HepG2 (cell line): ENCODE measurements around the gene DNAJC30. TPM values are rescaled to one million over a fixed set of nuclear protein-coding genes. Genes with fewer than 3 reads are reported as not detected.

Experiments
- AHR ChIP-seq: IDR thresholded peaks from 2 replicates; pipeline ENCODE4 v1.6.1; 2018; ENCODE audit warnings: missing genetic modification reagents, missing compliant biosample characterization
- ATRX ChIP-seq: sonication (generic); formaldehyde crosslinking; IDR thresholded peaks from 2 replicates; pipeline ENCODE4 v1.4.0; 2020; ENCODE audit warnings: missing genetic modification reagents, borderline replicate concordance
- CBX1 ChIP-seq: IDR thresholded peaks from one replicate; pipeline ENCODE4 v1.6.1; 2016; ENCODE audit warnings: antibody characterized with exemption, low read depth
- JARID2 ChIP-seq: sonication (generic); formaldehyde crosslinking; IDR thresholded peaks from 2 replicates; pipeline ENCODE4 v1.8.1; 2023; ENCODE audit warnings: missing genetic modification reagents, inconsistent platforms; ENCODE audit not compliant: insufficient replicate concordance
- KMT2A ChIP-seq: sonication (generic); formaldehyde crosslinking; IDR thresholded peaks from 2 replicates; pipeline ENCODE4 v1.4.0; 2020; ENCODE audit warnings: missing genetic modification reagents
- PPARG ChIP-seq: conservative IDR thresholded peaks from 2 replicates; pipeline ENCODE4 v1.6.1; 2016; ENCODE audit warnings: missing biosample characterization, missing genetic modification reagents
- RBAK ChIP-seq: sonication (generic); formaldehyde crosslinking; IDR thresholded peaks from 2 replicates; pipeline ENCODE4 v1.5.1; 2020; ENCODE audit warnings: mild to moderate bottlenecking, missing genetic modification reagents
- SIX1 ChIP-seq: sonication (generic); formaldehyde crosslinking; IDR thresholded peaks from 2 replicates; pipeline ENCODE4 v1.4.0; 2020; ENCODE audit warnings: missing genetic modification reagents, borderline replicate concordance
- SYNCRIP ChIP-seq: fragments of 200-400 bp; formaldehyde crosslinking; IDR thresholded peaks from 2 replicates; pipeline ENCODE4 v1.6.1; 2018; ENCODE audit warnings: mild to moderate bottlenecking, low read depth, low read length; ENCODE audit not compliant: insufficient read depth
- TARDBP ChIP-seq: sonication (generic); formaldehyde crosslinking; IDR thresholded peaks from 2 replicates; pipeline ENCODE4 v1.8.0; 2022; ENCODE audit warnings: mild to moderate bottlenecking, missing genetic modification reagents
- U2AF1 ChIP-seq: fragments of 200-400 bp; formaldehyde crosslinking; optimal IDR thresholded peaks from 2 replicates; pipeline ENCODE3; 2017; ENCODE audit warnings: mild to moderate bottlenecking, low read depth, low read length
- ZNF160 ChIP-seq: sonication (generic); formaldehyde crosslinking; IDR thresholded peaks from 2 replicates; pipeline ENCODE4 v1.8.0; 2022; ENCODE audit warnings: mild to moderate bottlenecking, inconsistent platforms, missing genetic modification reagents
- ZNF570 ChIP-seq: sonication (generic); formaldehyde crosslinking; IDR thresholded peaks from 2 replicates; pipeline ENCODE4 v1.4.0; 2020; ENCODE audit warnings: mild to moderate bottlenecking, missing genetic modification reagents, borderline replicate concordance
- ZNF883 ChIP-seq: sonication (generic); formaldehyde crosslinking; IDR thresholded peaks from 2 replicates; pipeline ENCODE4 v1.5.1; 2020; ENCODE audit warnings: mild to moderate bottlenecking, missing genetic modification reagents; ENCODE audit errors: not compliant biosample characterization
- polyA plus RNA-seq, 8 experiments: library from polyadenylated mRNA; depleted of rRNA in 3 of 8; stranded (reverse) in 7 of 8; unstranded in 1 of 8; fragments of >200 nt; fragmentation: Illumina TruSeq in 4 of 8; extraction: Trizol in 4 of 8; gene quantifications; 2 replicates each; pipeline versions ENCODE4 v1.2.1 to v1.2.3, GENCODE V29; 2011 to 2016; ENCODE audit warnings: low read depth in 4 of 8, missing spikeins in 1 of 8, mixed read lengths in 1 of 8; ENCODE audit not compliant: insufficient read depth in 1 of 8
- total RNA-seq, 5 experiments: library from RNA; depleted of rRNA; stranded (reverse); fragments of >200 nt; fragmentation: Illumina TruSeq; extraction: Trizol; gene quantifications; 2 replicates each; pipeline ENCODE4 v1.2.3, GENCODE V29; 2016; ENCODE audit warnings: low read depth in 1 of 5
- TF ChIP-seq, protein P1 (sequence below): sonication (generic); formaldehyde crosslinking; IDR thresholded peaks from one replicate; pipeline ENCODE4 v1.5.1; 2020; ENCODE audit warnings: mild to moderate bottlenecking, missing genetic modification reagents; ENCODE audit errors: not compliant biosample characterization
- TF ChIP-seq, protein P2 (sequence below): sonication (generic); formaldehyde crosslinking; IDR thresholded peaks from 2 replicates; pipeline ENCODE4 v1.4.0; 2020; ENCODE audit warnings: missing genetic modification reagents
- TF ChIP-seq, protein P3 (sequence below): sonication (generic); formaldehyde crosslinking; IDR thresholded peaks from 2 replicates; pipeline ENCODE4 v1.8.1; 2023; ENCODE audit warnings: mild to moderate bottlenecking, missing genetic modification reagents

The DNAJC30 gene
- total and polyA plus RNA-seq, 2 of the 13 experiments (the other 11 are each of a cell fraction or from before 2014, with no cell fraction given), result 3.3 to 3.8 TPM

DNA sequence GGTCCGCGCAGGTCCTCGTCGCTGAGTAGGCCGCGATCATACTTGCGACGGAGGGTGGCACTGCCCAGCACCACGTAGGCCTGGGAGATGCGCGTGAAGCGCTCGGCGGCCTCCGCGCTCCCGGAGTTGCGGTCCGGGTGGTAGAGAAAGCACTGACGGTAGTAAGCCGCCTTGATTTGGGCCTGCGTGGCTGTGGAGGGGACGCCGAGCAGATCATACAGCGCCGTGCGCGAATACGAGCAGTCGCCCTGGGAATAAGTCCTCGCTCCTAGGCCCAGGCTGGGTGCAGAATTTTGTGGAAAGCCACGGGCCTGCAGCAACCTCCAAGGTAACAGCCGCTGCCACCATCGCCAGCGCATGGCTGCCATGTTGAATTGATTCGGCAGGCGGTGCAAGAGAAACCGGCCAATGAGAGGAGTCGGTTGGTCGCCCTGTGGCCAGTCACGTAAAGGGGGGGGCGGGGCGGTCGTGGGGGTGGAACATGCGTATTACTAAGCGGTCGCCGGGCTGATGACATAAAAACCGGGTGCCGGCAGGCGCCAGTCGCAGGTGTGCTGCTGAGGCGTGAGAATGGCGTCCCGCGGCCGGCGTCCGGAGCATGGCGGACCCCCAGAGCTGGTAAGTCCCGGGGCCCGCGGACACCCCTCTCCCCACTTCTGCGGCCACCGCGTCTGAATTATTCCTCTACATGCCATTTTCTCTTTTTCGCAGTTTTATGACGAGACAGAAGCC is at the start of gene DNAJC30, which contains the start of gene BUD23 (continued):
- TF ChIP-seq, protein P1, sequence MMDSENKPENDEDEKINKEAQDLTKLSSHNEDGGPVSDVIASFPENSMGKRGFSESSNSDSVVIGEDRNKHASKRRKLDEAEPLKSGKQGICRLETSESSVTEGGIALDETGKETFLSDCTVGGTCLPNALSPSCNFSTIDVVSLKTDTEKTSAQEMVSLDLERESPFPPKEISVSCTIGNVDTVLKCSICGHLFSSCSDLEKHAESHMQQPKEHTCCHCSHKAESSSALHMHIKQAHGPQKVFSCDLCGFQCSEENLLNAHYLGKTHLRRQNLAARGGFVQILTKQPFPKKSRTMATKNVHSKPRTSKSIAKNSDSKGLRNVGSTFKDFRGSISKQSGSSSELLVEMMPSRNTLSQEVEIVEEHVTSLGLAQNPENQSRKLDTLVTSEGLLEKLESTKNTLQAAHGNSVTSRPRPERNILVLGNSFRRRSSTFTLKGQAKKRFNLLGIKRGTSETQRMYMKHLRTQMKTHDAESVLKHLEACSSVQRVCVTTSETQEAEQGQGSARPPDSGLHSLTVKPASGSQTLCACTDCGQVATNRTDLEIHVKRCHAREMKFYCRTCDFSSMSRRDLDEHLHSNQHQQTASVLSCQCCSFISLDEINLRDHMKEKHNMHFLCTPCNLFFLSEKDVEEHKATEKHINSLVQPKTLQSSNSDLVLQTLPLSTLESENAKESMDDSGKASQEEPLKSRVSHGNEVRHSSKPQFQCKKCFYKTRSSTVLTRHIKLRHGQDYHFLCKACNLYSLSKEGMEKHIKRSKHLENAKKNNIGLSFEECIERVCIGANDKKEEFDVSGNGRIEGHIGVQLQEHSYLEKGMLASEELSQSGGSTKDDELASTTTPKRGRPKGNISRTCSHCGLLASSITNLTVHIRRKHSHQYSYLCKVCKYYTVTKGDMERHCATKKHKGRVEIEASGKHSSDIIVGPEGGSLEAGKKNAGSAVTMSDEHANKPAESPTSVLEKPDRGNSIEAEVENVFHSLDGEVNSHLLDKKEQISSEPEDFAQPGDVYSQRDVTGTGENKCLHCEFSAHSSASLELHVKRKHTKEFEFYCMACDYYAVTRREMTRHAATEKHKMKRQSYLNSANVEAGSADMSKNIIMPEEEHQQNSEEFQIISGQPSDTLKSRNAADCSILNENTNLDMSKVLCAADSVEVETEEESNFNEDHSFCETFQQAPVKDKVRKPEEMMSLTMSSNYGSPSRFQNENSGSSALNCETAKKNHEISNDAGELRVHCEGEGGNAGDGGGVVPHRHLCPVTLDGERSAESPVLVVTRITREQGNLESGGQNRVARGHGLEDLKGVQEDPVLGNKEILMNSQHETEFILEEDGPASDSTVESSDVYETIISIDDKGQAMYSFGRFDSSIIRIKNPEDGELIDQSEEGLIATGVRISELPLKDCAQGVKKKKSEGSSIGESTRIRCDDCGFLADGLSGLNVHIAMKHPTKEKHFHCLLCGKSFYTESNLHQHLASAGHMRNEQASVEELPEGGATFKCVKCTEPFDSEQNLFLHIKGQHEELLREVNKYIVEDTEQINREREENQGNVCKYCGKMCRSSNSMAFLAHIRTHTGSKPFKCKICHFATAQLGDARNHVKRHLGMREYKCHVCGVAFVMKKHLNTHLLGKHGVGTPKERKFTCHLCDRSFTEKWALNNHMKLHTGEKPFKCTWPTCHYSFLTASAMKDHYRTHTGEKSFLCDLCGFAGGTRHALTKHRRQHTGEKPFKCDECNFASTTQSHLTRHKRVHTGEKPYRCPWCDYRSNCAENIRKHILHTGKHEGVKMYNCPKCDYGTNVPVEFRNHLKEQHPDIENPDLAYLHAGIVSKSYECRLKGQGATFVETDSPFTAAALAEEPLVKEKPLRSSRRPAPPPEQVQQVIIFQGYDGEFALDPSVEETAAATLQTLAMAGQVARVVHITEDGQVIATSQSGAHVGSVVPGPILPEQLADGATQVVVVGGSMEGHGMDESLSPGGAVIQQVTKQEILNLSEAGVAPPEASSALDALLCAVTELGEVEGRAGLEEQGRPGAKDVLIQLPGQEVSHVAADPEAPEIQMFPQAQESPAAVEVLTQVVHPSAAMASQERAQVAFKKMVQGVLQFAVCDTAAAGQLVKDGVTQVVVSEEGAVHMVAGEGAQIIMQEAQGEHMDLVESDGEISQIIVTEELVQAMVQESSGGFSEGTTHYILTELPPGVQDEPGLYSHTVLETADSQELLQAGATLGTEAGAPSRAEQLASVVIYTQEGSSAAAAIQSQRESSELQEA (CRISPR knock-in tag), result no peak
- peak; percentile 81; the same call in 1 of the 2 replicates for TF ChIP-seq ZNF160
- no peak for TF ChIP-seq RBAK (CRISPR knock-in tag)
- TF ChIP-seq SYNCRIP, result no peak
- no peak for TF ChIP-seq PPARG (CRISPR knock-in tag)
- TF ChIP-seq U2AF1, result no peak
- TF ChIP-seq SIX1 (CRISPR knock-in tag), result no peak
- TF ChIP-seq, protein P2, sequence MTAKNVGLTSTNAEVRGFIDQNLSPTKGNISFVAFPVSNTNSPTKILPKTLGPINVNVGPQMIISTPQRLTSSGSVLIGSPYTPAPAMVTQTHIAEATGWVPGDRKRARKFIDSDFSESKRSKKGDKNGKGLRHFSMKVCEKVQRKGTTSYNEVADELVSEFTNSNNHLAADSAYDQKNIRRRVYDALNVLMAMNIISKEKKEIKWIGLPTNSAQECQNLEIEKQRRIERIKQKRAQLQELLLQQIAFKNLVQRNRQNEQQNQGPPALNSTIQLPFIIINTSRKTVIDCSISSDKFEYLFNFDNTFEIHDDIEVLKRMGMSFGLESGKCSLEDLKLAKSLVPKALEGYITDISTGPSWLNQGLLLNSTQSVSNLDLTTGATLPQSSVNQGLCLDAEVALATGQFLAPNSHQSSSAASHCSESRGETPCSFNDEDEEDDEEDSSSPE (CRISPR knock-in tag), result peak; percentile 13; the same call in 1 of the 2 replicates
- peak; percentile 56 for TF ChIP-seq ZNF883 (CRISPR knock-in tag)
- peak; percentile 61; the same call in 1 of the 2 replicates for TF ChIP-seq KMT2A
- no peak for TF ChIP-seq ZNF570 (CRISPR knock-in tag)
- peak; percentile 69 for TF ChIP-seq CBX1
- TF ChIP-seq, protein P3, sequence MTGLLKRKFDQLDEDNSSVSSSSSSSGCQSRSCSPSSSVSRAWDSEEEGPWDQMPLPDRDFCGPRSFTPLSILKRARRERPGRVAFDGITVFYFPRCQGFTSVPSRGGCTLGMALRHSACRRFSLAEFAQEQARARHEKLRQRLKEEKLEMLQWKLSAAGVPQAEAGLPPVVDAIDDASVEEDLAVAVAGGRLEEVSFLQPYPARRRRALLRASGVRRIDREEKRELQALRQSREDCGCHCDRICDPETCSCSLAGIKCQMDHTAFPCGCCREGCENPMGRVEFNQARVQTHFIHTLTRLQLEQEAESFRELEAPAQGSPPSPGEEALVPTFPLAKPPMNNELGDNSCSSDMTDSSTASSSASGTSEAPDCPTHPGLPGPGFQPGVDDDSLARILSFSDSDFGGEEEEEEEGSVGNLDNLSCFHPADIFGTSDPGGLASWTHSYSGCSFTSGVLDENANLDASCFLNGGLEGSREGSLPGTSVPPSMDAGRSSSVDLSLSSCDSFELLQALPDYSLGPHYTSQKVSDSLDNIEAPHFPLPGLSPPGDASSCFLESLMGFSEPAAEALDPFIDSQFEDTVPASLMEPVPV (CRISPR knock-in tag), result peak; percentile 60
- no peak for TF ChIP-seq AHR (CRISPR knock-in tag)
- TF ChIP-seq JARID2 (CRISPR knock-in tag), result no peak
- TF ChIP-seq ATRX (CRISPR knock-in tag), result no peak
- 0 out of 2 replicates have a peak, but pooled peaks have one; percentile 21 for TF ChIP-seq TARDBP
